Uterus (tissue), 2 donors: Measurements from ENCODE around the gene SERPINI2.

Source experiments
- POLR2A ChIP-seq, 2 donors: fragments of 450-650 bp; IDR thresholded peaks; one replicate each; pipeline ENCODE4 v1.6.1; 2016; ENCODE audit warnings: antibody characterized with exemption in 2 of 2, mild to moderate bottlenecking in 1 of 2, moderate library complexity in 1 of 2
- TF ChIP-seq, protein P1 (sequence below), 4 experiments: fragments of 200-600 bp in 2 of 4; fragments of 450-650 bp in 2 of 4; sonication (generic) in 2 of 4; IDR thresholded peaks; one replicate each; pipeline ENCODE4 v1.5.1; 2016 to 2019; ENCODE audit warnings: antibody characterized with exemption in 4 of 4, mild to moderate bottlenecking in 2 of 4, moderate library complexity in 1 of 4

- TF ChIP-seq POLR2A (IDR thresholded peaks at IDR 0.05): no peak
- TF ChIP-seq, protein P1, sequence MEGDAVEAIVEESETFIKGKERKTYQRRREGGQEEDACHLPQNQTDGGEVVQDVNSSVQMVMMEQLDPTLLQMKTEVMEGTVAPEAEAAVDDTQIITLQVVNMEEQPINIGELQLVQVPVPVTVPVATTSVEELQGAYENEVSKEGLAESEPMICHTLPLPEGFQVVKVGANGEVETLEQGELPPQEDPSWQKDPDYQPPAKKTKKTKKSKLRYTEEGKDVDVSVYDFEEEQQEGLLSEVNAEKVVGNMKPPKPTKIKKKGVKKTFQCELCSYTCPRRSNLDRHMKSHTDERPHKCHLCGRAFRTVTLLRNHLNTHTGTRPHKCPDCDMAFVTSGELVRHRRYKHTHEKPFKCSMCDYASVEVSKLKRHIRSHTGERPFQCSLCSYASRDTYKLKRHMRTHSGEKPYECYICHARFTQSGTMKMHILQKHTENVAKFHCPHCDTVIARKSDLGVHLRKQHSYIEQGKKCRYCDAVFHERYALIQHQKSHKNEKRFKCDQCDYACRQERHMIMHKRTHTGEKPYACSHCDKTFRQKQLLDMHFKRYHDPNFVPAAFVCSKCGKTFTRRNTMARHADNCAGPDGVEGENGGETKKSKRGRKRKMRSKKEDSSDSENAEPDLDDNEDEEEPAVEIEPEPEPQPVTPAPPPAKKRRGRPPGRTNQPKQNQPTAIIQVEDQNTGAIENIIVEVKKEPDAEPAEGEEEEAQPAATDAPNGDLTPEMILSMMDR (IDR thresholded peaks at IDR 0.05): no peak
These were observed 28.6 kb upstream of the SERPINI2 start for GRCh38 chr3:167502401-167502800.
